Activated T-helper 1 cell treated with anti-CD3 and anti-CD28 coated beads, Interleukin-2, amount 50 U/mL, for 16 hours (primary cell): ENCODE data around the gene METTL21A.

Source experiments
- DNase-seq, 2 donors: peaks; one replicate each; pipeline ENCODE4 v3.0.0-alpha.2; 2020; ENCODE audit warnings: low read depth in 1 of 2, low spot score in 1 of 2

METTL21A gene

DNA sequence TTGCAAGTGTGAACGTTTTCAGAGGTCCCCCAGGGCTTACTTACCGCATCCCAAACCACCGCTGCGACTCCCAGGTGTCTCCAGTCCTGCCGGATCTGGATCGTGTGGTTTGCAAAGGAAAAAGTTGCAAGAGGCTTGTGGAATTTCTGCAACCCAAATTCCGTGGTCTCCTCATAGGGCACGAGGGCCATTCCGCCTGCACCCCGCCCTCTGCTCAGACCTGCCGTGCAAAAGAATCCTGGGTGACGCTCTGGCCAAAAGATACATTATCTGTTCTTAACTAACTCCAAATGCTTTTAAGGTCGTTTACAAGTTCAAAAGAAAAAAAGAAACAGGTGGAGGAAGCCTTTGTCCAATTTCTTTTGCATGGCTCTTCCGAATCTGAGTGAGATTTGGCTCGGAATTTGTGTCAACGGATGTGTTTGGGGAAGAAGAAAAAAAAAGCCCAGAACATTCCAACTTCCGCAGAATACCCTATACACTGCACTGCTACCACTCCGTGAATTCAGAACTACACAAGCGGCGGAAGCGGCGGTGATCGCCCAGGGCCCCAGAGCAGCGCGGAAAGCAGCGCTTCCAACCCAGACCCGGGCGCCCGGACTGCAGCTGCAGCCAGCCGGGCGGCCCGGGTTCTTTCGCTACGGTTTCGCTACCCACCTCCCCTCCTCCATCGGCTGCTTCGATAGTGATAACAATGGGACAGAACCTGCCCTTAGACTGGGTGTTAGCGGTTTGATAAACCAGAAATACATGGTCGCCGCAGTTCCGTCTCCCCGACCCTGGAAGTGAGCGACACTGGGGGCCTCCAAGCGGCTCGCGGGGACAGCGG lies 795 bp downstream of the METTL21A start:
- peak; percentile 44 for DNase-seq

GRCh38 chr2:207621501-207622039 lies 3.6 kb downstream of the METTL21A start:
- no peak for DNase-seq

- no peak for DNase-seq
These were observed 5.4 kb downstream of the METTL21A start for GRCh38 chr2:207619764-207620203.

DNA sequence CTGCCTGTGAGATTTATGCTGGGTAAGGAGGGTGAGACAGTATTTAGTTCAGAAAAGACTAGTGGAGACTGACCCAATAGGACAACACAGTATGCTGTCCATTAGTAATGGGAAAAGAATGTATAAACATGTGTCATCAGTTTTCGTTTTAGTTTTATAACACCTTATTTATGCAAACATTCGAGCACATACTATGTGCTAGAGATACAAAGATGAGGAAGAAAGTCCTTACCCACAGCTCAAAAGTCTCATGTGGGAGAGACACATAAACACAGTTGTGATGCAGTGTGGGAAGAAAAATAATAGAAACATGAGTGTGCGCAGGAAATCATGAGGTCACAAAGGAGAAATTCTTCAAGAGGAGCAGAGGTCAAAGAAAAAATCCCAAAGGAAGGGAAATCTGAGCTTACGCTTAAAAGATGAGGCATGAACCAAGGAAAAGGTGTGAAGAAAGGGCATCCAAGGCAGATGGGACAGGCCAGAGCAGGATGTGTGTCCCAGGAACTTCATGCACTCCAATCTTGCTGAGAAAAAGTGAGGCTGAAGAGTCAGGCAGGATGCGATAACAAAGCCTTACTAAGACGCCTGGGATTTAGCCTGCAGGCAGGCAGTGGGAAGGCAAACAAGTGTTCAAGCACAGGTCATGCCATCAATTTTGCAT lies 8.1 kb downstream of the METTL21A start:
- DNase-seq = no peak

GRCh38 chr2:207616185-207616584 lies 9.0 kb downstream of the METTL21A start:
- no peak for DNase-seq

DNA sequence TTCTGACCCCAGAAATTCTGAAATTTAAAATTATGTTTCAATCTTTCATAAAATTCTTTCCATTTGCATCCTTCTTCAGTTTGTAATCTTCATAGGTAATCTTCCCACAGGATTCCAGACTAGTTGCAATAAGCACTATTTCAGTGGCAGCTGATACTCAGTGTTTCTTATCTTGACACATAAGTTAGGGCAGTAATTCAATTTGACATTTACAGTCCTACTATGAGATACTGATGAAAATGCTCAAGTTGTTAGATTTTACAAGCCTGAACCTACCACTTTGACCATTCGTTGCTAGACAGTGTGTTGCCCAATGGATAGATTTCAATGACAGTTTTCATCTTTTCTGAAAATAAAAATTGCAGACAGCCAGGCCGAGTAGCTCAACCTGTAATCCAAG lies 10.4 kb downstream of the METTL21A start:
- DNase-seq = no peak

GRCh38 chr2:207612714-207613113 lies 12.5 kb downstream of the METTL21A start:
- no peak for DNase-seq

- DNase-seq = no peak
These were observed 18.4 kb downstream of the METTL21A start for GRCh38 chr2:207606829-207607228.

- DNase-seq = no peak
These were observed 18.8 kb downstream of the METTL21A start for GRCh38 chr2:207606399-207606798.

- no peak for DNase-seq
These were observed 21.7 kb downstream of the METTL21A start for GRCh38 chr2:207603486-207603885.

DNA sequence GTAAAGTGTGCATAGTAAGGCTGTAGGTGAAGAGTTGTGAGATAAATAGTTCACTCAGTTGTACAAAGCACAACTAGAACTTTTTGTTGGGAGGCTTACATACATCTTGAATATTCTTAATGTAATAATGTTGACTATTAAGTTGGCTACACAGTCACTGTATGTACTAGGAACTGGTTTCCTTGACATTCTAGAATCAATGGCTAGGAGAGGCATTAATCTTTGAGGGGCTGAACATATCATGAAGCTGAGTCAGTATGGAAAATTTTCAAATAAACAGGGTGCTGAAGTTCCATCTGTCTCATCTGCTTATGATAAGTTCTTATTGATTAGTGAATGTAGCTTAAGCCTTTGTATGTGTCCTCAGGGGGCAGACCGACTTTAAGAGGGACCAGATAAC lies 23.4 kb downstream of the METTL21A start:
- no peak for DNase-seq

DNA sequence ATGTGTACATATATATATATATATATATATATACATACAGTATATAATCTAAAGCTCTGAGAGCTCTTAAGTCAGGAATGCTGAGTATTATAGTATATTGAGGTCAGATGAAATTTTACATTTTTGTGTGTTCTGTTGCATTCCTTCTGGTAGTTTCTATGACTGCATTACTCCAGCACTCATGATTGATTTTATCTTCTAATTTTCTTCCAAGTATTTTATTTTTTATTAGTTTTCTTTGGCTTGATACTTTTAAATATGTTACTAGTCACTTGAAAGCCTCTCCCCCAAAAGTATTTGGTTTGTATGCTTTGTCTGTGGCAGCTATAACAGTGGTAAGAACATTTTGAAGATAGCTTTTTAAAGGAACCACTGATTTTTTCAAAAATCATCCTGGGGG lies 25.0 kb downstream of the METTL21A start:
- no peak for DNase-seq

GRCh38 chr2:207599636-207600035 lies 25.6 kb downstream of the METTL21A start:
- no peak for DNase-seq

DNA sequence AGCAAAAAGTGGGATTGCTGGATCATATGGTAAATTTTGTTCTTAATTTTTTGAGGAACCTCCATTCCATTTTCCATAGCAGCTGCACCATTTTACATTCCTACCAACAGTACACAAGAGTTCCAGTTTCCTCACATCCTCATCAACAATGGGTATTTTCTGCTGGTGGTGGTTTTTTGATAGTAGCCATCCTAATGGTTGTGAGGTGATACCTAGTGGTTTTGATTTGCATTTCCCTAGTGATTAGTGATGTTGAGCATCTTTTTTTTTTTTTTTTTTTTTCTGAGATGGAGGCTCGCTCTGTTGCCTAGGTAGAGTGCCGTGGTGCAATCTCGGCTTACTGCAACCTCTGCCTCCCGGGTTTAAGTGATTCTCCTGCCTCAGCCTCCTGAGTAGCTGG lies 30.5 kb downstream of the METTL21A start:
- DNase-seq = no peak

- DNase-seq = no peak
These were observed 30.9 kb downstream of the METTL21A start for GRCh38 chr2:207594264-207594663.

DNA sequence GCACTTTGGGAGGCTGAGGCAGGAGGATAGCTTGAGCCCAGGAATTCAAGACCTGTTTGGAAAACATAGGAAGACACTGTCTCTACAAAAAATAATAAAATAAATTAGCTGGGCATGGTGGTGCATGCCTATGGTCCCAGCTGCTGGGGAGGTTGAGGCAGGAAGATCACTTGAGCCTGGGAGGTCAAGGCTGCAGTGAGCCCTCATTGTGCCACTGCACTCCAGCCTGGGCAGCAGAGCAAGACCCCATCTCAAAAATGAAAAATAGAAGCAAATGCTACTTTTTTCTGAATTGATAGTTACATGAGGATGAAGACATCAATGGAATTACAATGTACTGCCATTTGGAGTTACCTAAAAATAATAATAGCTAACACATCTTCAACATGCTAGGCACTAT lies 31.9 kb downstream of the METTL21A start:
- no peak for DNase-seq

GRCh38 chr2:207589143-207589542 lies 36.1 kb downstream of the METTL21A start:
- DNase-seq = no peak

DNA sequence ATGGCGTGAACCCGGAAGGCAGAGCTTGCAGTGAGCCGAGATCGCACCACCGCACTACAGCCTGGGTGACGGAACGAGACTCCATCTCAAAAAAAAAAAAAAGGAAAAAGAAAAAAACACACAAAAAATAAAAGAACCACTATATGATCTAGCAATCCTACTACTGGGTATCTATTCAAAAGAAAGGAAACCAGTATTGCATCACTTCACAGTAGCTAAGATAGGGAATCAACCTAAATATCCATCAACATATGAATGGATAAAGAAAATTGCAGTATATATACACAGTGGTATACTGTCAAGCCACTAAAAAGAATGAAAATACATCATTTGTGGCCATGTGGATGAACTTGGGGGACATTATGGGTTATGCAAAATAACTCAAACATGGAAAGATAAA lies 37.9 kb downstream of the METTL21A start:
- DNase-seq = no peak

DNA sequence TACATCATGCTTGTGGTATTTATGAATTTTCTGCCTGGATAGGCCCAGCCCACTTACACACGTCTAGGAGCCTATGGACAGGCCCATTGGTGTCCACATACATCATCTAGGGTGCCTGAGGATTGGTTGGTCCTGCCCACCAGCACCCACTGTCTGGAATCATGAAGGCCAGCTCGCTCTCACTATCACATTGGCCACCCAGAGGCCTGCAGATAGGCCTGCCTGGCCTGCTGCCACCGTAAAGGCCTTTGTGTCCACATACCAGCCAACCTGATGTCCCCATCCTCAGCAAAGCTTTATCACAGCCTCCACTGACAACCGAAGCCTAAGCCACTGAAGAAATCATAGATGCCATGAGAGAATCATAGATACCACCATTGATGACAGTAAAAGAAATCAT lies 40.2 kb downstream of the METTL21A start:
- DNase-seq = no peak

- DNase-seq = no peak
These were observed 53.8 kb downstream of the METTL21A start for GRCh38 chr2:207571370-207571769.

DNA sequence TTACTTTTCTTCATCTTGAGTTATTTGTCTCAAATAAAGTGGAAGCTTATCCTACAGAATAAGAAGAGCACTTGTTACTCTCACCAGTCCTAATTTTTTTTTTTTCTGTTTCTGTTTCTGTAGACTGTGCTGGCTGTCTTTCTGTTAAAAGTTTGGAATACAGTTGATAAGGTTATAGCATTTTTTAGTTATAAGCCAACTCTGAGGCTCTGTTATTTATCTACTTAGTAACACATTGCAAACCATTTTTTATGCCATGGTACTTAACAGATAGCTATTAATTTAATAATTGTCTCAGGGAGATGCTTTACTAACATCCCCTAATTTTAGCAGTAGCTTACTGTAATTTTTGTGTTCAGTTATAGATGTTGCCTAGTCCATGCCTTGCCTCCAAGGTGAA lies 57.5 kb downstream of the METTL21A start:
- DNase-seq = no peak

DNA sequence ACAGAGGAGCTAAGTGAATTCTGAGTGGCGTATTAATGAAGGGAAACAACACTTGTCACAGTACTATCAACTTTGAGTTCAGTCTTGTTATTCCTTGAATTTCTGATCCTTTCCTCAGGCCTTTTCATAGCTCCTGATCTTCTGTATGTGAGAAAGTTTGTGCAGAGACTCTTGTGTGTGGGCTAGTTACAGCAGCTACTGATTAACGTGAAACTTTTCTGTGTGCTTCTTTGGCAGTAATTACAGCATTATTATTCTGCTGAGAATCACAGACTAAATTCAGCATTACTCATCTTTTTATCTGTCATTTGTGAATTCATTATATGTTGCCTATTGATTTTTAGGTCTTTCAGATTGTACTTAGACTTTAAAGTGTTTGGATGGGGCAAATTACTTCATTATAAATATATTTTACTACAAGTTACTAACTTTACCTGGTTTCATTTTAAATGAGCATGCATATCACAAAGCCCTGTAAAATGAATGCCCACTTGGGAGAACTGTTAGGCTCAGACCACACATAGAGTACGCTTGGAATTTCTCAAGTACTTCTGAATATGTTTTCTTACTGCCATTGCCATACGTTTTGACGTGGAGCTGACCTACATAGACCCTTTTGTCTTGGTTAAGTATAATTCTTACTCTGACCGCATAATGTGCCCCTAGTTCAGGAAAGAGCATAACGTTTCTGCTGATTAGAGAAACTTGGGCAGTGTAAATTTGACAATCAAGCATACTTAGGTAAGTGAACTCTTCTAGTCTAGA lies 59.3 kb downstream of the METTL21A start:
- no peak for DNase-seq
